ENCODE measurements around the gene RFC2. TPM values are rescaled to one million over a fixed set of nuclear protein-coding genes. Genes with fewer than 3 reads are reported as not detected.
"Not testable (repeated sequence)": the region's sequence is repeated elsewhere in the genome, so short reads cannot be mapped to it uniquely, and the experiment has no call there.

RFC2 gene
- total RNA-seq, 1 donor from 2014 or later = 29.1 TPM

DNA sequence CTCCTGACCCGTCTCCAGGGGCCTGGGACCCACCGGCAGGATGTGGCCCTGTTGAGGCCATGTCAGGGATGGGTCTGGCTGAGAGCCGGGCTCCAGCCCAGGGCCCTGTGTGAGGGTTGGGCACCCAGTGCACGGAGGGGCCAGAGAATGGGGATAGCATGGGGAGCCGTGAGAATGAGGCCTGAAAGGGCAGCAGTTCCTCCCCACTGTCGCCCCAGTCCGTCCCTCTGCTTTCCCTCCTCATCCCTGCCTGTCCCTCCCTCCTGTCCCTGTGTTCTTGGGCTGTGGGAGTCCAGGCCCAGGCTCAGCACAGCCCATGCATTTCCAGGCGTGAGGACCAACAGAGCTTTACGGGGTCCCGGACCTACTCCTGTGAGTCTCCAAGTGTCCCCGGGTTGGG, 34.8 kb downstream of the RFC2 start:
- no peak for DNase-seq (ENCODE audit: low spot score)

DNA sequence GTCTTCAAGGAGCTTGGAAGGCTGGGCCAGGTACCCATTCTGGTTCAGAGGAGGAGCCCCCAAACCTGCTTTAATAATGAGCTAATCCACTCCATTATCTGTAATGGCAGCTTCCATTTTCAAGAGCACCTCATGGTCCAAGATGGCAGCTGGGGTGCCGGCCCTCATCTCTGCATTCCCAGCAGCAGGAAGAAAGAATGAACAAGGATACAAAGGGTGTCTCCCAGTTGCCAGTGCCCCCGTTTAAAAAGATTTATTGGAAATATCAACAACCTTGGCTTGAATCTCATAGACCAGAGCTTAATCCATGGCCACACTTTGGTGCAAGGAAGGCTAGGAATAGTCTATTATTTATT, 35.9 kb downstream of the RFC2 start:
- DNase-seq (ENCODE audit: low spot score) = no peak

DNA sequence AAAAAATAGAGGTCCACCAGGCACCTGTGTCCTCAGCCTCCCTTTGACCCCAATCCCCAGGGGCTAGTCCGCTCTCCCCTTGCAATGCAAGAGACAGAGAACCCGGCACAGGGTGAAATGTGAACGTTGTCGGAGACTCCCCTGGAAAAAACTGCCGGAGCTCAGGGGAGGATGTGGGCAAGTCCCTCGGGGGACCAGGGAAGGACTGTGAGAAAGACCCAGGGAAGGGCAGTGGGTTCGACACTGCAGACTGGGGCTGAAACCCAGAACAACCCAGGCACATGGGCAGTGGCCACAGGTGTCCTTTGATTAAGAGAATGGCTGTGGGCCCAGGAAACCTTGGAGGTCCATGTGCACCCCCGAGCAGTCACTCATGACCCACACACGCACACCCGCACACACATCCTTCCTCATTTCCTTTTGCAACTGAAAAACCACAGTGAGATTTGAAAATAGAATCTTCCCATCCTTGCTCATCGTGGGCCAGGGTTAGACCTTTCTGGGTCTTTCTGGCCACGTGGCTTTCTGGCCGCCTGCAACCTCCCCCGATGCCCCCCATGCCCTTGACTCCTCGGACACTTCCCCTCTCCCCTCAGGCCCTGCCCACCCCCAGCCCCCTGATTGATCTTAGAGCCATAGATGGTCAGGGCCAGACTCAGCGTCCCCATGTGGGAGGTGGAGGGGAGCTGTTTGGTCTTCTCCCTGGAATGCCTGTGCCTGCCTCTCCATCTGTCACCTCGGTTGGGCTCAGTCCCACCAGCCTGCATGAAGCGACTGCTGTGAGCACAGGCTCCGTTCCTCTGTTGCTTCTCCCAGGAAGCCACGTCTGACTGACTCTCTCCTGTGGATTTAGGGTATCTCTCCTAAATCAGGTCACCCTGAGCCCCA, 36.5 kb downstream of the RFC2 start:
- DNase-seq (ENCODE audit: low spot score) = peak; percentile 19

DNA sequence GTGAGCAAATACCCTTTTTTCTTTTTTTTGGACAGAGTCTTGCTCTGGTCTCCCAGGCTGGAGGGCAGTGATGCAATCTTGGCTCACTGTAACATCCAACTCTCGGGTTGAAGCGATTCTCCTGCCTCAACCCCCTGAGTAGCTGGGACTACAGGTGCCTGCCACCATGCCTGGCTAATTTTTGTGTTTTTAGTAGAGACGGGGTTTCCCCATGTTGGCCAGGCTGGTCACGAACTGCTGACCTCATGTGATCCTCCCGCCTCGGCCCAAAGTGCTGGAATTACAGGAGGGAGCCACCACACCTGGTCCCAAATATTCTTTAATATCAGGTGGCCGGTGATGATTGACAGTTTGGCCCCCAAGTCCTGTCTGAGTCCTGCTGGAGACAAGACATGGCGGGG, 37.8 kb downstream of the RFC2 start:
- no peak for DNase-seq (ENCODE audit: low spot score)

DNA sequence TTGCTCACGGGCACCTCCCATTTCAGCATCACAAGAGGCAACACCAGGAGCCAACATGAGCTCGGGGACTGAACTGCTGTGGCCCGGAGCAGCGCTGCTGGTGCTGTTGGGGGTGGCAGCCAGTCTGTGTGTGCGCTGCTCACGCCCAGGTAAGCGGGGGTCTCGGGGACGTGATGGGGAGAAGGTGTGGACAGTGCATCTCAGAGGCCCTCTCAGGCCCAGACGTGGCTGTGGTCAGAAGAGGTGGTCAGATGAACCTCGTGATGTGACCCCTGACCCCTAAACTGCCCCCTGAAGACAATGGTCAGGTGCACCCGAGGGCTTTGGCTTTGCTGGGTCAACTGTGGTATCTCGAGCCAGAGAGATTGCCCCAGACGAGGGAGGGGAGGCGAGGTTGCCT, 38.3 kb downstream of the RFC2 start:
- no peak for DNase-seq (ENCODE audit: low spot score)

DNA sequence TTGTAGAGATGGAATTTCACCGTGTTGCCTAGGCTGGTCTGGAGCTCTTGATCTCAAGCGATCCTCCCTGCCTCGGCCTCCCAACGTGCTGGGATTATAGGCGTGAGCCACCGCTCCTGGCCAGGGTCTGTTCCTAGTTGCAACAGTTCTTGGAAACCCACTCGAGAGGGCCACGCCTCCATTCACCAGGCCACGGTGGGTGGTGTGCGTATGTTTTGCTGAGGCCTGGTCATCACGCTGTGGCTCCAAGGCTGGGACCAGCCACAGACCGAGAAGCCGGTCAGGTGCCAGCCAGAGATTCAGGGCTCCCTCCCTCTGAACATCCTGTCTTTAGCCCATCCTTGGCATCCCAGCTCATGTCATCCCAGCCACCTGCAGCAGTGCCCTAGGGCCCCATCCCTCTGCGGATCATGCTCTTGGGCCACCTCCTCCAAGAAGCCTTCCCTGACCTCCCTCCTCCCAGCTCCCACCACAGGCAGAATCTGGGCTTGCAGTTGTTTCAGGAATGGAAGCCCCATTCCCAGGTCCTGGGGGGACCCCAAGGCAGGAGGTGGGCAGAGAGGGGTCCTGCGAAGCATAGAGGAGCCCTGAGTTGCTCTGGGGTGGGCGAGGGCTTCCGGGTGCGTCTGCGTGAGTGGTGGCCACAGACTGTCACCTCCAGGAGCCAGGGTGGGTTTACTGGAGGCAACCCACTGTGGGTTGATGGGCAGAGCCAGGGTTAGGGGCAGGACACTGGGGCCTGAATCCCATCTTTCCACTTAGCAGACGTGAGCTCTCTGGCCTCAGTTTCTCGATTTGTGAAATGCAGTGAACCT, 39.2 kb downstream of the RFC2 start:
- no peak for DNase-seq (ENCODE audit: low spot score)

DNA sequence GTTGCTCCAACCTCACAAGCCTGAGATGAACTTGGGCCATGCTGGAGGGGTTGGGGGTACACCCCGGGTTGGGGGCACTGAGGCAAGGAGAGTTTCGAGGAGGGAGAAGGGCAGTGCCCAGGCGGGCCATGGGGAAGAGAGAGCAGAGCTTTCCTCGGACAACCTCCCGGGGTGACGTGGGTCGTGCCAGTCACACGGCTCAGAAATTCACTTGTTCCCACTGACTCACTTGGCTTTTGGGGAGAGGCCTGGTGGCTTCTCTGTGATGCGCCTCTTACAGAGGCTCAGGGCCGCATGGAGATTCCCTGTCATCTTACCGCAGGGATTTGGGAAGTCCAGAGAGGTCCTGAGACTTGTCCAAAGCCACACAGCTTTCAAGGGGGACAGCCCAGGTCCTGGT, 41.5 kb downstream of the RFC2 start:
- no peak for DNase-seq (ENCODE audit: low spot score)

DNA sequence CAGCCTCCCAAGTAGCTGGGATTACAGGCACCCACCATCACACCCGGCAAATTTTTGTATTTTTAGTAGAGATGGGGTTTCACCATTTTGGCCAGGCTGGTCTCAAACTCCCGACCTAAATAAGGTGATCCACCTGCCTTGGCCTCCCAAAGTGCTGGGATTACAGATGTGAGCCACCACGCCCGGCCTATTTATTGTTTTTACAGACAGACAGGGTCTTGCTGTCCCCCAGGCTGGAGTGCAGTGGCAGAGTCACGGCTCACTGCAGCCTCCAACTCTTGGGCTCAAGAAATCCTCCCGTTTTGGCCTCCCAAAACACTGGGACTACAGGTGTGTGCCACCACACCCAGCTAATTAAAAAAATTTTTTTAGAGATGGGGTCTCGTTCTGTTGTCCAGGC, 46.0 kb downstream of the RFC2 start:
- not testable (repeated sequence) for DNase-seq (ENCODE audit: low spot score)

DNA sequence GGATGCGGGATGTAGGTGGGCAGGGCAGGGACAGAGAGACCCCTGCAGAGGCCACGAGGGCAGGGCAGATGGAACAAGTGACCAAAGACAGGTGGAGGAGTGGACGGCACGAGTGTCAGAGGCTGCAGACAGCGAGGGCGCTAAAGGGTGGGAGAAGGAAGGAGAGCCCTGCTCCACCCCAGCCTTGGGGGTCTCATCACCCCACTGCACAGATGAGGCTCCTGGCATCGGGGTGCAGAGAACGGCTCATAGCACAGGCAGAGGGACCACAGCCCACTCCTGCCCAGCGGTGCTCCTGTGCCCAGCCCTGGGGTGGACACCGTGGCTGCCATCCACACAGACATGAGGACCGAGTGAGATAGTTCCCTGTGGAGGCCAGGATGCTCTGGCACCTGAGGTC, 46.6 kb downstream of the RFC2 start:
- no peak for DNase-seq (ENCODE audit: low spot score)

DNA sequence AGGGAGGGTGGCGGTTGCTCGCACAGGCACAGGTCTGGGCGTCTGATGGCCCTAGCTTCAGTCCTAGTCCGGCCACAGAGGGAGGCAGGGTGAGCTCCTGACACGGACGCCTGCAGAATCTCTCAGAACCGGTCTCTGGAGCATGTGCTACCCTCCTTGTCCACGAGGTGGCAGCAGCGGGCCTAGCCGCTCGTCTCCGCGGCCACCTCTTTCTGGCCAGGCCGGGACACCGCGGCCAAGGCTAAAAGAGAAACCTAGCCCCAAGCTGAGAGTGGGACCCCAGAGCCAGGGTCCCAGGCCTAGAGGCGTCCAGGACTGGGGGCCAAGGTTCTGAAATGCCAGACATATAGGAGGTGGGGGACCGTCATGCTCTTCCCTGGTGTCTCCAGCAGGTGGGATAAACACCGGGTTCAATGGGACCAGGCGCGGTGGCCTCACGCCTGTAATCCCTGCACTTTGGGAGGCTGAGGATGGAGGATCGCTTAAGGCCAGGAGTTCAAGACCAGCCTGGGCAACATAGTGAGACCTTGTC, 47.5 kb downstream of the RFC2 start:
- DNase-seq (ENCODE audit: low spot score) = peak; percentile 77

DNA sequence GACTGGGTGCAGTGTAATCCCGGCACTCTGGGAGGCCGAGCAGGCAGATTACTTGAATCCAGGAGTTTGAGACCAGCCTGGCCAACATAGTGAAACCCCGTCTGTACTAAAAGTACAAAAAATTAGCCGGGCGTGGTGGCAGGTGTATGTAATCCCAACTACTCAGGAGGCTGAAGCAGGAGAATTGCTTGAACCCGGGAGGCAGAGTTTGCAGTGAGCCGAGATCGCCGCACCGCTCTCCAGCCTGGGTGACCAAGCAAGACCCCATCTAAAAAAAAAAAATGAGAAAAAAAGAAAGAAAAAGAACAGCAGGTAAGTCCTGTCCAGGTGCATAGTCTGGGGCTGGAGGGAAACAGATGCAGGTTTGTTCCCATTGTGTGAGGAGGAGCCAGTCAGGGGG, 48.1 kb downstream of the RFC2 start:
- not testable (repeated sequence) for DNase-seq (ENCODE audit: low spot score)

DNA sequence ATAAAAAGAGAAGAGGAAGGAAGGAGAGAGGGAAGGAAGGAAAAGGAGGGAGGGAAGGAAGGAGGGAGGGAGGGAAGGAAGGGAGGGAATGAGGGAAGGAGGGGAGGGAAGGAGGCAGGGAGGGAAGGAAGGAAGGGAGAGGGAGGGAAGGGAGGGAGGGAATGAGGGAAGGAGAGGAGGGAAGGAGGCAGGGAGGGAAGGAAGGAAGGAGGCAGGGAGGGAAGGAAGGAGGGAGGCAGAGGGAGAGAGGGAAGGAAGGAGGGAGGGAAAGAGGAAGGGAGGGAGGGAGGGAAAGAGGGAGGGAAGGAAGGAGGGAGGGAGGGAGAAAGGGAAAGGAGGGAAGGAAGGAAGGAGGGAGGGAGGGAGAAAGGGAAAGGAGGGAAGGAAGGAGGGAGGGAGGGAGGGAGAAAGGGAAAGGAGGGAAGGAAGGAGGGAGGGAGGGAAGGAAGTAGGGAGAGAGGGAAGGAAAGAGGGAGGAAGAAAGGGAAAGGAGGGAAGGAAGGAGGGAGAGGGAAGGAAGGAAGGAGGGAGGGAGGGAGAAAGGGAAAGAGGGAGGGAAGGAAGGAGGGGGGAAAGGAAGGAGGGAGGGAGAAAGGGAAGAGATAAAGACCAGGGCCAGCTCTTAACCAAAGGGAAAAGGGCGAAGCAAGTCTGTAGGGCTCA, 50.1 kb downstream of the RFC2 start:
- DNase-seq (ENCODE audit: low spot score) = no peak

DNA sequence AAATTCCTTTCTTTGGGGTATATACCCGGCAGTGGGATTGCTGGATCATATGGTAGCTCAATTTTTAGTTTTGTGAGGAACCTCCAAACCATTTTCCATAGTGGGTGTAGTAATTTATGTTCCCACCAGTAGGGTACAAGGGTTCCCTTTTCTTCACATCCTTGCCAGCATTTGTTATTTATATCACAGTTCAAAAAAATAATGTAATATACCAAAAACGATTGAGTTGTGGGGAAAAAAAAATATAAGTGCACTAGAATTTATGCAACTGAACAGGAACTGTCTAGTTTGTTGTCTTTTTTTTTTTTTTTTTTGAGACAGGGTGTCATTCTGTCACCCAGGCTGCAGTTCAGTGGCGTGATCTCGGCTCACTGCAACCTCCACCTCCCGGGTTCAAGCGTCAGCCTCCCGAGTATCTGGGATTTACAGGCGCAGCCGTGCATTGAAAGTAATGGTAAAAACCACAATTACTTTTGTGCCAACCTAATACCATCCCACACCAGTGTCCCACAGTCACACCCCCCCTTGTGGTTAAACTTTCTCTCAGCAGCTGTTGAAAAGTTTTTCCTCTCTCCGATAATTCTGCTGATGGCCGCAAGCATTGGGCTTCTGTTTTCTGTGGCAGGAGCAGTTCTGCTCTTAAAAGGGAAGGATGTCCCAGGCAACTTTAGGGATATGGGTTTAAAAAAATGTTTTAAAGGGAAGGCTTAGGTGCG, 51.2 kb downstream of the RFC2 start:
- peak; percentile 65 for DNase-seq (ENCODE audit: low spot score)

DNA sequence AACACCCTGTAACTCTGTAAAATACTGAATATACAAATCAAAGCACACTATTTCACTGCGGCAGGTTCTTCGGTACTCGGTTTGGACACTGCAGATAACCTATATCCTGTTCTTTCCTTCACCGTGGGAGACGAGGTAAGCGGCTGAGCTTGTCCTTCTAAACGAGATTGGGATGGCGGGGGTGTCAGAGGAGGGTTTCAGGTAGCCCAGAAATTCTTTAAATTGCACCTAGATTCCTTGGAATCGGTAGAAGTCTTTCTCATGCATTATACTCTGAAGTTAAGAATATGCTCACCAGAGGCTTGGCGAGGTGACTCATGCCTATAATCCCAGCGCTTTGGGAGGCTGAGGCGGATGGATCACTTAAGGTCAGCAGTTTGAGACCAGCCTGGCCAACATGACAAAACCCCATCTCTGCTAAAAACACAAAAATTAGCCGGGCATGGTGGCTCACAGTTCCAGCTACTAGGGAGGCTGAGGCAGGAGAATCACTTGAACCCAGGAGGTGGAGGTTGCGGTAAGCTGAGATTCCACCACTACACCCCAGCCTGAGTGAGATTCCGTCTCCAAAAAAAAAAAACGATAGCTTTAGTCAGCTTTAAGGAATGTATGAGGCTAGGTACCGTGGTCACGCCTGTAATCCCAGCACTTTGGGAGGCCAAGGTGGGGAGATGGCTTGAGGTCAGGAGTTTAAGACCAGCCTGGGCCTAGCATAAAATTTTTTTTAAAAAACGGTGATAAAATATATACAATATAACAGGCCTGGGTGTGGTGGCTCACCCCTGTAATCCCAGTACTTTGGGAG, 54.4 kb downstream of the RFC2 start:
- peak; percentile 49 for DNase-seq (ENCODE audit: low spot score)

DNA sequence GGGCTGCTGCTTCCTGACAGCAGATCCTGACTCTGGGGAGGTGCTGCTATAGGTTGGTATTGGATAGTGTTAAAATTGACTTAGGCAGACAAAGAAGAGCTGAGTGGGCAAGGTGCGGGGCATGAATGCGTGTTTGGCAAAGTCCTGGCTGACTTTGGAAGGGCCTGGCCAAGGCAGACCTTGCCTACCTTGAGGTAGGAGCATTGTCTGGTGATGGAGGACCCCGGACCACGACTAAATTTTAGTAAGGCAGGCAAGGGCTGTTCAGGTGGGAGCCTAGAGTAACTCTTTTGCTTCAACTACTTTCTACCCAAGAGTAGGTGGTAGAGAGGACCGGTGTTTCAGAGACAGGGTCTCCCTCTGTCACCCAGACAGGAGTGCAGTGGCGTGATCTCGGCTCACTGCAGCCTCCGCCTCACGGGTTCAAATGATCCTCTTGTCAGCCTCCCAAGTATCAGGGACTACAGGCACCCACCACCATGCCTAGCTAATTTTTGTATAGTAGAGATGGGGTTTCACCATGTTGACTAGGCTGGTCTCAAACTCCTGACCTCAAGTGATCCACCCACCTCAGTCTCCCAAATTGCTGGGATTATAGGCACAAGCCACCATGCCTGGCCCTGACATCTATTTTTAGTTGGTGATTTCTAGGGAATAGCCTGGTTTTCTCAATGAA, 56.6 kb downstream of the RFC2 start:
- DNase-seq (ENCODE audit: low spot score) = no peak

DNA sequence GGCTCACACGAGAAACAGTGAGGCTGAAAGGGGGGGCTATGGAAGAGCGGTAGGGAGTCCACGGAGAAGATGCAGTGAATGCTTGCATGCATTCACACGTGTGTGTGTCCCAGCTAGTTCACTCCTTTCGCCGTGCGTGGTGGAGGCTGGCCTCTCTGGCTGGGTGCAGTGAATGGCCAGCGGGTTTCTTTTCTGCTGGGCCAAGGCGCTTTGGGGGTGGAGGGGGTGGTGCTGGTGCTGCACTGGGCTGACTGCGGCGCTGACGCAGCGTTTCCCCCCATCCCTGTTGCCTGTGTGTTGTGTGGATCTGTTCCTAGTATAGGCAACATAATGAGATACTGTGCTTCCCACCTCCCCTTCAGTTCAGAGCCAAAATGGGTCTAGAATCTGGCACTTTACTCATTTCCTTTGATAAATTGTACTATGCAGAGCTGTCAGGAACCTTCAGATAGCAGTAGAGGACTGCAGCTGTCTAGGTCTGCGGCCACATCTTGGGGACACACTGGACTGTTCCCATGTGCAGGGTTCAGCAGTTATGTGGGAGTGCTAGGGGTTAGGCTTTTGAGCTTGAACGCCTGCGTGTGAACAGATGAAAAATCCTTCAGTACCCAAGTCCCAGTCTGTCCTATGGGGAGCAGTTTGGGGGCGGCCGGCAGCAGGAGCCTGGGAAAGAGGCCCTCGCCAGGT, 58.1 kb downstream of the RFC2 start:
- DNase-seq (ENCODE audit: low spot score) = not testable (repeated sequence)

DNA sequence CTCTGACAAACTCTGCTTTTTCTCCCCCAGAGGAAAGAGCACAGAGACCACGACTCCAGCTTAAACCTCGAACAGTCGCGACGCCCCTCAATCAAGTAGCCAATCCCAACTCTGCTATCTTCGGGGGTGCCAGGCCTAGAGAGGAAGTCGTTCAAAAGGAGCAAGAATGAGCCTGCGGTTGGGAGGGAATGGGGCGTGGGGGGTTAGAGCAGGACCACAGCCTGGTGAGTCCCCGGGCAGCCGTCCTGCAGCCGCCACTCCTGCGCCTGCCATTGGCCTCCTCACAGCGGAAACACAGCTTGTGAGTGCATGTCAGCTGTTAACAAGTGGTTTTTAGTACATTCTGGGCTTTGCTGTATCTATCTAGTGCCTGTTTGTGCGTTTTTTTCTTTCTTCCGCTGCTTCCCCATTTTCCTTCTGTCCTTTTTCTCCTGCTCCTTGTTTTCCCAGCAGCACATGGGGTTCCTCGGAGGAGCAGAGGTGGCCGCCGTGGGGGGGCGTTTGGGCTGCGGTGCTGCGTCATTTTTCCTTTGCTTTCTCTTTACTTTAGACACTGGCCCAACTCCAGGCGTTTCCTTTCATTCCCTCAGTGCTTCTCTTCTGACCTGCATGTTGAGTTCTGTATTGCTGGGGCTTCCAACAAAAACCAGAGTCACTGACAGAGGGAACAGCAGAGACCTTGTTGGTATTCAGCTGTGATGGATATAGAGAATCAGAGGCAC, 58.9 kb downstream of the RFC2 start:
- DNase-seq (ENCODE audit: low spot score) = not testable (repeated sequence)

DNA sequence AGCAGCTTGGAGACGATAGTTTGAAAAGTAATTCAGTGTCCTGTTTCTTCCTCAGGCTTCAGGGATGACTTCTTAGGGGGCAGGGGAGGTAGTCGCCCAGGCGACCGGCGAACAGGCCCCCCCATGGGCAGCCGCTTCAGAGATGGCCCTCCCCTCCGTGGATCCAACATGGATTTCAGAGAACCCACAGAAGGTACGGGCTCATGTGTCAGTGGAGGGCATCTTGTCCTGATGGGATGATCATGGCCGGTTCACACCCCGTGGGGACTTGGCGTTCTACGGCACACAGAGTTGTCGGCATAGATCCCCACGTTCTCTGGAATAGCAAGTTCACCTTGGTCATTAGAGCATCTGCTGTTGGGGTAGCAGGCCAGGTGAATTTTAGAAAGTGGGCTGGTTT, 59.5 kb downstream of the RFC2 start:
- no peak for DNase-seq (ENCODE audit: low spot score)

DNA sequence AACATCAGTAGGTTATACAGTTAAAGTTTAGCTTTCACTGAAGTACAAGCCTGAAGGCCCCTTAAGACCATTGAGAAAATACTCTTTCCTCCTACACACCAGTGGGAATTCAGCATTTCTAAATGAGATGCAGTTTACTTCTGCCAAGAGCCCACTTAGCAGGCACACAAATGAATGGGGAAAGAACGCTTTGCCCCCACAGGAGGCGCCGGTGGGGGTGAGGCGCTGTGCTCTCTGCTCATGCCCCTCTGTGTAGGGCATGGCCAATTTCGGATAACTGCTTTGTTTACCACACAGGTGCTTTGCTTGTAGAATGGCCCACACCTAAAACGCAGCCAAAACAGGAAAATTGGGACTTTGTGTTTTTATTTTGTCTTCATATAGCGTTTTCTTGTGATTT, 60.3 kb downstream of the RFC2 start:
- no peak for DNase-seq (ENCODE audit: low spot score)

Data from umbilical cord (tissue), 2 donors.